ENCODE results near the gene JAM3. TPM values are rescaled to one million over a fixed set of nuclear protein-coding genes. Genes with fewer than 3 reads are reported as not detected.

Gene JAM3
- total and polyA plus RNA-seq, 2 of the 13 experiments (the other 11 are each of a cell fraction or from before 2014, with no cell fraction given): 0.98 to 2.8 TPM

- Histone ChIP-seq H4K20me1 (ENCODE audit: insufficient read depth, low read length) (no peaks in the 10 kb centered on the region), H3K4me1 (ENCODE audit: insufficient read depth, low read length) (no peaks in the 10 kb centered on the region), H3K4me2 (ENCODE audit: low read depth, low read length) (no peak overlapping the region), H3K36me3 (replicated peaks in 1 of 2; ENCODE audit: control insufficient read depth in 1 of 2, insufficient read depth in 2 of 2, low read length in 2 of 2) (no peaks in the 10 kb centered on the region), H3K9ac (ENCODE audit: insufficient read depth, low read depth, low read length) (no peak overlapping the region), H2AFZ (ENCODE audit: low read length) (no peak overlapping the region), H3K9me3 (ENCODE audit: low read length) (no peaks in the 10 kb centered on the region), H3K4me3 (replicated peaks in 1 of 3; ENCODE audit: insufficient read depth in 1 of 3, low read depth in 2 of 3, low read length in 3 of 3) (no peak overlapping the region), H3K79me2 (ENCODE audit: insufficient read depth, low read length) (no peaks in the 10 kb centered on the region), H3K27me3 (ENCODE audit: control insufficient read depth in 1 of 2, insufficient read depth in 2 of 2, low read length in 2 of 2) (no peaks in the 10 kb centered on the region), H3K27ac (ENCODE audit: extremely low read length, insufficient read depth, low read length) (no peak overlapping the region)
- no peak for DNase-seq (ENCODE audit: low spot score)
- intact Hi-C loops (cut with micrococcal nuclease; ENCODE audit: unreplicated experiment): no loop called here
- 84% methylated on average over 6 of the region's 6 CpGs for WGBS (ENCODE audit: low lambda C conversion rate)
- ChIA-PET POLR2A (no interaction called here), CTCF (ENCODE audit: low intra/inter-chr PET ratio, low total read pairs) (no interaction called here)
- ATAC-seq: no peak
- no peak for FAIRE-seq
- no TSS peak for BruUV-seq (replicated peaks)
- in situ Hi-C loops (cut with HindIII; ENCODE audit: extremely low pct_ligation_motif_present, low pct_unique_long_range_greater_than_20kb): loop anchor here (5.0 kb wide), 1 partner anchor 95 kb away; no protein-coding TSS in a partner anchor
- TF ChIP-seq ZNF382 (CRISPR knock-in tag; IDR thresholded peaks at IDR 0.05; ENCODE audit: borderline replicate concordance) (no peak), ZNF800 (CRISPR knock-in tag; IDR thresholded peaks at IDR 0.05) (no peak), KDM1A (CRISPR knock-in tag; IDR thresholded peaks at IDR 0.05) (no peak), SNAPC4 (CRISPR knock-in tag; IDR thresholded peaks at IDR 0.05) (no peak), CREBL2 (CRISPR knock-in tag; IDR thresholded peaks at IDR 0.05; ENCODE audit: borderline replicate concordance) (no peak), ZNF776 (CRISPR knock-in tag; IDR thresholded peaks at IDR 0.05) (no peak), ZNF530 (CRISPR knock-in tag; IDR thresholded peaks at IDR 0.05; ENCODE audit: low read depth) (no peak), NPAS2 (CRISPR knock-in tag; IDR thresholded peaks at IDR 0.05; ENCODE audit: borderline replicate concordance) (no peak), POGZ (CRISPR knock-in tag; IDR thresholded peaks at IDR 0.05) (no peak), RAD21 (CRISPR knock-in tag; IDR thresholded peaks at IDR 0.05) (no peak), ZNF792 (CRISPR knock-in tag; IDR thresholded peaks at IDR 0.05) (no peak), GRHL1 (CRISPR knock-in tag; conservative IDR thresholded peaks at IDR 0.05) (no peak)
Measured at GRCh38 chr11:134142536-134142935, 73.7 kb downstream of the JAM3 start.
